22Rv1 (cell line): ENCODE measurements around the gene SLC2A9.

ENCODE experiments used
- H3K27ac ChIP-seq: fragments of 450-650 bp; 2 replicates; pipeline ENCODE4 v1.5.1; 2017
- ZFX ChIP-seq: fragments of 450-650 bp; IDR thresholded peaks from 2 replicates; pipeline ENCODE4 v1.6.1; 2017; ENCODE audit warnings: antibody characterized with exemption, borderline replicate concordance
- TF ChIP-seq, protein P1 (sequence below): fragments of 450-650 bp; IDR thresholded peaks from 2 replicates; pipeline ENCODE4 v1.5.1; 2017; ENCODE audit warnings: mild to moderate bottlenecking

The SLC2A9 gene

DNA sequence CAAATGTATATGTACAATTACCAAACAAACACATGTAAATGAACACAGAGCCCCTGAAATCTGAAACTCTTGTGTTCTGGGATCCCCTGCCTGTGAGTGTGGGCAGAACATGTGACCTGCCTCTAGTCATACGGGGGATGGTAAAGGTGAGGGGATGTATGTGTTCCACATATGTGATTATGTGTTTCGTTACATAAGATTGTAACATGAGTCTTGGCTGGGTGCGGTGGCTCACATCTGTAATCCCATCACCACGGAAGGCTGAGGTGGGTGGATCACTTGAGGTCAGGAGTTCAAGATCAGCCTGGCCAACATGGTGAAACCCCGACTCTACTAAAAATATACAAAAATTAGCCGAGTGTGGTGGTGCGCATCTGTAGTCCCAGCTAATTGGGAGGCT, 37.1 kb upstream of the SLC2A9 start:
- H3K27ac ChIP-seq, result no peak overlapping the region
- TF ChIP-seq, protein P1, sequence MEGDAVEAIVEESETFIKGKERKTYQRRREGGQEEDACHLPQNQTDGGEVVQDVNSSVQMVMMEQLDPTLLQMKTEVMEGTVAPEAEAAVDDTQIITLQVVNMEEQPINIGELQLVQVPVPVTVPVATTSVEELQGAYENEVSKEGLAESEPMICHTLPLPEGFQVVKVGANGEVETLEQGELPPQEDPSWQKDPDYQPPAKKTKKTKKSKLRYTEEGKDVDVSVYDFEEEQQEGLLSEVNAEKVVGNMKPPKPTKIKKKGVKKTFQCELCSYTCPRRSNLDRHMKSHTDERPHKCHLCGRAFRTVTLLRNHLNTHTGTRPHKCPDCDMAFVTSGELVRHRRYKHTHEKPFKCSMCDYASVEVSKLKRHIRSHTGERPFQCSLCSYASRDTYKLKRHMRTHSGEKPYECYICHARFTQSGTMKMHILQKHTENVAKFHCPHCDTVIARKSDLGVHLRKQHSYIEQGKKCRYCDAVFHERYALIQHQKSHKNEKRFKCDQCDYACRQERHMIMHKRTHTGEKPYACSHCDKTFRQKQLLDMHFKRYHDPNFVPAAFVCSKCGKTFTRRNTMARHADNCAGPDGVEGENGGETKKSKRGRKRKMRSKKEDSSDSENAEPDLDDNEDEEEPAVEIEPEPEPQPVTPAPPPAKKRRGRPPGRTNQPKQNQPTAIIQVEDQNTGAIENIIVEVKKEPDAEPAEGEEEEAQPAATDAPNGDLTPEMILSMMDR, result no peak
- no peak for TF ChIP-seq ZFX

DNA sequence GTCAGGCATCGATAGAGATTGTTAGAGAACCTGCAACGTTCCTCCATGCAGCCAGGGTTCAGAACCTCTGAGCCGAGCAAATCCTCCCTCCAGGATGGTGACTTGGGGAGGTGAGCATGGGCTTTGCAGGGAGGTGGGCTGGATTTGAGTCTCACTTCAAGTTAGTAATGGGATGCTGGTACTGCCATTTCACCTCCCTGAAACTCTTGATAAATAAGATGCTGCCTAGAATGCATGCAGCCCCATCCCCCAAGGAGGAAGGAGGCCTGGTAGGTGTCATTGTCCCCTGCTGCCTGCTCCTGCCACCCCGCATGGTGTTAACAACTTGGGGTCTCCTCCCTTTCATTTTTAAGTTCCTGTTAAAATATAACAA, 35.7 kb upstream of the SLC2A9 start:
- no peak overlapping the region for H3K27ac ChIP-seq

DNA sequence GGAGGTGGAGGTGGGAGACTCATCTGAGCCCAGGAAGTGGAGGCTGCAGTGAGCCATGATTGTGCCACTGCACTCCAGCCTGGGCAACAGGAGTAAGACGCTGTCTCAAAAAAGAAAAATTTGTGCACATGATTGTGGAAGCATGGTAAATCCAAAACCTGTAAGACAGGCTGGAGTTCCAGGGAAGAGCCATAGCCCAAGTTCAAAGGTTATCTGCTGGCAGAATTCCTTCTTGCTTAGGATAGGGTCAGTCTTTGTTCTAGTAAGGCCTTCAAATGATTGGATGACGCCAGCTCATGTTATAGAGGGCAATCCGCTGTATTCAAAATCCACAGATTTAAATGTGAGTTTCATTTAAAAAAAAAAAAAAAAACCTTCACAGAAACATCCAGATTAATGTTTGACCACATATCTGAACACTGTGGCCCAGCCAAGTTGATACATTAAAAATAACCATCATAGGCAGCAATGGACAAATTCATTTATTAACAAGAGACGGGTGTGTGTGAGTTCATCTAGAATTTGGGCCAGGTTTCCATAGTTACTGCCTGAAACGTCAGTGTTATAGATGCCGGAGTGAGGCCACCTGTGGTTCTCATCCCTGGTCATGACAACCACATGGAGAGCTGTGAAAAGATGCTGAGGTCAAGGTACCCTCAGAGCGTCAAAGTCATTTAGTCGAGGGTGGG, 35.2 kb upstream of the SLC2A9 start:
- no peak for TF ChIP-seq ZFX
- TF ChIP-seq, protein P1, result no peak
- no peak overlapping the region for H3K27ac ChIP-seq

More for the DNA sequence above, 35.7 kb upstream of the SLC2A9 start:
- TF ChIP-seq, protein P1, result no peak
- TF ChIP-seq ZFX, result no peak

DNA sequence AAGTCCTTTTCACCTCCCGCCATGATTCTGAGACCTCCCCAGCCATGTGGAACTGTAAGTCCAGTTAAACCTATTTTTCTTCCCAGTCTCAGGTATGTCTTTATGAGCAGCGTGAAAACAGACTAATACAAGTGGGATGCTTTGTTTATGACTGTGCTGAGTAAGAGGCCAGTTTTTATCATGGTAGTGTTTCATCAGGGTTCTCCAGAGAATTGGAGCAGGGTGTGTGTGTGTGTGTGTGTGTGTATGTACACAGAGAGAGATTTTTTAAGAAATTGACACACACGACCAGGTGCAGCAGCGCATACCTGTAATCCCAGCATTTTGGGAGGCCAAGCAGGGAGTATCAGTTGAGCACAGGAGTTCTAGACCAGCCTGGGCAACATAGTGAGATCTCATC, 34.6 kb upstream of the SLC2A9 start:
- TF ChIP-seq, protein P1, result no peak
- no peak for TF ChIP-seq ZFX
- H3K27ac ChIP-seq, result no peak overlapping the region

DNA sequence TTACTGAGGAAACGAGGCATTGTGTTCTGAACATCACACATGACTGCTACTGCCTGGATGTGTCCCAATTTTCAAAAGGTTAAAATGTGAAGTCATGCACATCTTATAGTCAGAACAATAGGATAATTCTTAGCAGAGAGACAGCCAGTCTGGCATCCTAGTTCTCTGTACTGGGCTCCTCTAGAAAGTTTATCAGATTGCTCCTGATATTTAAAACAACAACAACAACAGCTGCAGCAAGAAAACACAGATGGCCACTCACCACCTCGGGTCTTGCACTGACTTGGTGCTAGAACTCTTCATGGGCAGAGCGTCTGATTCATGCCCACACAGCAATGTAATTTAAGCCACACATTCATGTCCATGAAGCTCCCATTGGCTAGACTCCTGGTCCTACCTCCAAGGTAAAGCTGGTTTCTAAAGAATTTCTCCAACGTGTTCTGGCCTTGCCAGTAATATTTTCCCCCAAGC, 33.3 kb upstream of the SLC2A9 start:
- H3K27ac ChIP-seq, result no peak overlapping the region
- TF ChIP-seq, protein P1, result no peak
- TF ChIP-seq ZFX, result no peak

DNA sequence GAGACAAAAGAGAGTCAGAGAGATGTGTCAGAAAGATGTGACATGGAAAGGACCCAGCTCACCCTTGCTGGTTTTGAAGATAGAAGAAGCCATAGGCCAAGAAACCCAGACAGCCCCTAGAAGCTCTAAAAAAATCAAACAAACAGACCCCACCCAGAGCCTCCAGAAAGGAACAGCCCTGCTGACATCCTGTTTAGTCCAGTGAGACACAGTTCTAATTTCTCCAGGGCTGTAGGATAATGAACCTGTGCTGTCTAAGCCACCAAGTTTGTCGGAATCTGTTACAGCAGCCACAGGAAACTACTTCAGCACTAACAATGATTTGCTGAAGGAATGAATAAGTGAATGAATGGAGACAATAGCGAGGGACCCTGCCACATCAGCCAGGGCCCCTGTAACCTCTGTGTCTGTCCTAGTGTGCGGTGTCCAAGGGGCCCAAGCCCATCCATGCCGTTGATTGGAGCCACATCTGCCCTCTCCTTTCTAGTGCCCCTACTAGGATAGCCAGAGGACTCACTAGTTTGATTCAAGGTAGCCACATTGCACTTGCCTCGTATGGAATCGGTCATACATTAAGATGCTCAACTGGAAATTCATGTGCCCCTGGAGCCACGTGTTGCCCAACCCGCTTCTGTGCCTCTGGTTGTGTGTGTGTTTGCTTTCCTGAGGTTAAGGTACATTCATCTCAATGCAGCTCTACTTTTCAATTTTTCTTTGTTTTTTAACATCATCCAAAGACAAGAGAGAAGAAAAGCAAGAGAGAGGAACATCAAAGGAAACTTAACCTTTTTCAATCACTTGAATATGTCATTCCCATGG, 32.5 kb upstream of the SLC2A9 start:
- no peak overlapping the region for H3K27ac ChIP-seq
- no peak for TF ChIP-seq ZFX
- TF ChIP-seq, protein P1, result no peak
